Stimulated activated CD4-positive, alpha-beta T cell treated with anti-CD3 and anti-CD28 coated beads, Interleukin-1b, Interleukin-23, amount 100 ng/mL, for 1 hour (primary cell): Measurements from ENCODE around the gene SFT2D1.

Source experiments
- DNase-seq, 2 donors: peaks; one replicate each; pipeline ENCODE4 v3.0.0-alpha.2; 2020; ENCODE audit warnings: low read depth in 2 of 2

SFT2D1 gene

DNA sequence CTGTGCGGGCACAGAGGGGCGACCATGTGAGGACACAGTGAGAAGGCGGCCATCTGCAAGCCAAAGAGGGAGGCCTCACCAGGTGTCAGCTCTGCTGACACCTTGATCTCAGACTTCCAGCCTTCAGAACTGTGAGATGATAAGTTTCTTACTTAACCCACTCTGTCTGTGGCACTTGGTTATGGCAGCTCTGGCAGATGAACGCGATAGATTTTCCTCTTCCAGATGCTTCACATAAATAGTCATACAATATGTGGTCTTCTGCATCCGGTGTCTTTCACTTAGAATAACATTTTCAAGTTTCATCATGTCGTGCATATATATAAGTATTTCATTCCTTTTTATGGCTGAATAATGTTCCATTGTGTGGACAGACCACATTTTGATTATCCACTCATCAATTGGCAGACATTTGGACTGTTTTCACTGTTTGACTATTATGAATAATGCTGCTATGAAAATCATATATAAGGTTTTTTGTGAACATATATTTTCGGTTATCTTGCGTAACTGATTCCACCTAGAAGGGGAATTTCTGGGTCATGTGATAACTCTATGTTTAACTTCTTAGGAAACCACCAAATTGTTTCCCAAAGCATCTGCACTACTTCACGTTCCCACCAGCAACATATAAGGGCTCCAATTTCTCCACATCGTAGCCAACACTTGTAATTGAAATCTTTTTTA lies 64.3 kb downstream of the SFT2D1 start:
- DNase-seq, result no peak

DNA sequence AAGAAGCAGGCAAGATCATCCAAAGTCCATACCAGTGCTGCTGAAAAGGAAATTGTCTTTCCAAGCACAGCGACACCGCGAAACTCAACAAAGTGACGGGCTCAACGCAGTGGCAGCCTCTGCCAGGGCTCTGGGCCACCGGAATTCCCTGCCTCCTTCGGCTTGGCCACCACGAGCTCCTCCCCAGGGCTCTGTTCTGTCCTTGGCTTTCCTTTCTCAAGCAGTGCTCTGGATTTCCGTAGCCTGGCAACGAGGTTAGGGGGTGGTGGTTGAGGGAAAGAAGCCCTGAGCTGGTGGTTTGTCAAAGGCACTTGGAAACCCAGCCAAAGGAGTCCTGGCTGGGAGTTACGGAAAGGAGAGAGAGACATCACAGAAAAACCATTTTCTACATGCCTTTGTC lies 65.3 kb downstream of the SFT2D1 start:
- no peak for DNase-seq

DNA sequence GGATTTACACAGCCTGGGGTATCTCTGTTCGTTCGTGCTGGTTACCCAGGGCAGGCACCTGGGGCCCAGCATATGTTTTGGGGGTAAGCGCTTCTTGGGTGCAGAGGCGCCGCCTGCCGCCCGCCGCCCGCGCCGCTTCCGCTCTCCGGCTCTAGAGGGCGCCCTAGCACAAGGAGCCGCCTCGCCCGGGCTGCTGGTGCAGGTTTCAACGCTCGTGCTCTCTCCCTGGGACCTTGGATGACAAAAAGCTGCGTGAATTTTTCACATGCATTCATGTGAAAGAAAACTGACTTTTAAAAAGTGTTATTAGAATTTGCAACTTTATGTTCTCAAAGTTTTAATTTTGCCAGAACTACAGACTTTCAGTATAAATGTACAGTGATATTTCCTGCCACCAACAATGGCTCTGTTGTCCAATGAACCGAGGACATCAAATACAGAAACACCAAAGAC lies 66.6 kb downstream of the SFT2D1 start:
- peak; percentile 72 to 77 for DNase-seq

DNA sequence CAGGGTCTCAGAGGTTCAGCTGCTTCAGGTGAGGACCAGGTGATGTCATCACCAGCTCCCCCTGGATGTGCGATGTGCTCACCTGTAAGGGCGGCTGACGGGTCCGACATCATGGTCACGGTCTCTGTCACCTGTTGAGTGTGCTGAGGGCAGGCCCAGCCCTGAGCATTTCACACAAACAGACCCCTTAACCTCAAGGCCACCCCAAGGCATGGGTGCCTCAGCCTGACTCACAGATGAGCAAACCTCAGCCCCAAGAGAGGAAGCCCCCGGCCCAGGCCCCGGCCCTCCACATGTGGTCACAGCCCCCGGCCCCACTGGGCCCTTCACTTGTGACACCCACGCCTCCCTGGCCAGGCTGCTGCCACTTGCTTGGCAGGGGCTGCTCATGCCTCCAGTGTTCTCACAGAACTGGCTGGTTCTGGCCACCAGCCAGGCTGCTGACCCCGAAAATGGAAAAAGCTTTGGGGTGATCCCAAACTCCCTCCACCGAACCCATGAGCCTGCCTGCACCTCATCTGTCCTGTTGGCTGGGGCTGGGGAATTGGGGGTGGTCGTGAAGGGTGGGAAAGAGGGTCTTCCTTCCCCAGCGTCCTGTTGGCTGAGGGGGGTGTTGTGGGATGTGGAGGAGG lies 67.5 kb downstream of the SFT2D1 start:
- DNase-seq, result no peak

DNA sequence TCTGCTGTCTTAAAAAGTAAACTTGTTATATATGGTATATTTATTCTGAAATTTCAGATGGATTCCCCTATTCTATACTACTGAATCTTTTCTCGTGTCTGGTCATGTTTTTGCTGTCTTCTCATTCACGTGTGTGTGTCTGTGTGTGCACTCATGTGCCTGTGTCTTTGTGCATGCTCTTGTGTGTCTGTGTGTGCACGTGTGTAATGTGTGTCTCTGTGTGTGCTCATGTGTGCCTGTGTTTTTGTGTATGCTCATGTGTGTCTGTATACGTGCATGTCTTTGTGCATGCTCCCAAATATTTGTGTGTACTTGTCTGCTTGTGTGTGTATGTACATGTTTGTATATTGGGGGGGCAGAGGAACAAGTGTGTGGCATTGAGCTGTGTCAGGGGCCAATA lies 68.2 kb downstream of the SFT2D1 start:
- no peak for DNase-seq

DNA sequence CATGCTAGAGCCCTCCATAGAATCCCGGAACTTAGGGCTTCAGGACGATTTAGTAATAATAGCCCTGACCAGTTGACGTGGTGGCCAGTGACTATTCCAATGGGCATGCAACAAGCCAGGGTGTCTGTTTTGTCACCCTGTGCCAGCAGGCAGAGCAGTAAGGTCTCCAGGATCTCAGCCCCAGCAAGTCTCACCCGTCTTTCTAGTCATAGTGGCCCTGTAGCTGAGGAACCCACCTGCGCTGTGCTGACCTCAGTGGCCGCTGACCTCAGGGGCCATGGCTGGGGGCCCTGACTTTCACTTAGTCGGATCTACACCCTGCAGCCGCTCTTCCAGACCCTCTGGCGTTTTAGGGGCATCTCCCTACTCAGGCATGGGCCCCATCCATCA lies 71.0 kb downstream of the SFT2D1 start:
- DNase-seq, result no peak

DNA sequence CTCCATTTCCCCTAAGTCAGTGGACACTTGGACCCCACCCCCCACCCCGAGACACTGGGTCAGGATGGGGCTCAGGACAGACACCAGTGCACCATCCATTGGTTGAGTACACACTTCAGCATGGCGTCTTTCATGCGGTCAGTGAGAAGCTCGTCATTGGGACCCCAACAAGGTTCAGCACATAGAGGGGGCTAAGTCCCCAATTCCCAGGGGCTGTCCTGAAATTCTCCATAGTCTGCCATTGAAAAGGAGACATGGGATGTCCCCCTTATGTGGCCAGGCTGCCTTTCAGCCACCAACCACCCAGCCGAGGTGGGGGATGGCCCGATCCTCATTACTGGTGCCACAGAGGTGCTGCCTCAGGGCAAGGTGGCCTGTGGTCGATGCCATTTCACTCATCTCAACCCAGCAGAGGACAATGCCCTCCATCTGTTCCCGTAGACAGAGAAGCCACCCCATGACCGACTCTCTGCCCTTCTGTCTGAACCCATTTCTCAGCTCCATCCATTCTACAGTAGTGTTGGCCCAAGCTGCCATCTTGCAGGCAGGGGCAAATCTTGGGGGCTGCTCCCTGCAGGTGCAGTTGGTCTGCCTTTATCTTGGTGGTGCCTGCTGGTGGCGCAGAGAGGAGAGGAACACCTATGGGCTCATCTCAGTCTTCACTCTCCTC lies 71.5 kb downstream of the SFT2D1 start:
- DNase-seq, result no peak
